Stimulated activated CD4-positive, alpha-beta T cell treated with anti-CD3 and anti-CD28 coated beads, Interleukin-1b, Interleukin-23, amount 100 ng/mL, for 48 hours (primary cell): Measurements from ENCODE around the gene IRS2.

Source experiments
- DNase-seq: peaks from one replicate; pipeline ENCODE4 v3.0.0-alpha.2; 2020

IRS2 gene

DNA sequence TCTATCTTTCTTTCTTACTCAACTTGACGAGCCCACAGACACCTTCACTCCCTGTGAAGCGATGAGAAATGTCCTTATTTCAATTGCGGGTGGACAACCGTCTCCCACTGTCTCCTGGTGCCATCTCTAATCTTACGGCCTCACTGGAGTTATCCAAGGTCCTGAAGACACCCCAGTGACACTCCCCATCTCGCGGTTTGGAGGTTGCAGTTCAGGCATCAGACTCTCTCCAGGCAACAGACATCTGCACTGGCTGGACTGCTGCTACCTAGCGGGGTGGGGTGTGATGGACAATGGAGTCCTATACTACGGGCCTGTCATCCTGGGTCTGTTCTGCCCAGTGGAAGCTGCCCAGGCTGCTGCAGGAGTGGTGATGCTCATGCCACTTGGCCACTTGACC, 18.3 kb upstream of the IRS2 start:
- DNase-seq: no peak

- no peak for DNase-seq
Measured at GRCh38 chr13:109803825-109804224, 17.4 kb upstream of the IRS2 start.

DNA sequence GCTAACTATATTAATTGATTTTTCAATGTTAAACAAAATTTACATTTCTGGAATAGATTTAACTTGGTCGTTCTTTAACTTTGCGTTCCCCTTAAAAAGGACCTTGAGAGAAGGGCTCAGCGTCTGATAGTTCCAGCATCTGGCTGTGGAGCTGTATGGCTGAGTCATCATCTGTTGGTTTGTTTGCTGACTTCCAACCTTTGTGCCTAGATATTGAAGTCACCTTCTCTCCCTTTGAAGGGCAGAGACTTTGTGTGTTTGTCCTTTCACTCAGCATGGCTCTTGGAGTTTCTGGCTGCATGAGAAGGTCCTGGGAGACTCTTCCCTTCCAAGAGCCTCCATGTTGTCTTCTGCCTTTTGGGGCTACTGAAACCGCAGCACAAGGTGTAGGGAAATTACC, 16.6 kb upstream of the IRS2 start:
- DNase-seq: no peak

DNA sequence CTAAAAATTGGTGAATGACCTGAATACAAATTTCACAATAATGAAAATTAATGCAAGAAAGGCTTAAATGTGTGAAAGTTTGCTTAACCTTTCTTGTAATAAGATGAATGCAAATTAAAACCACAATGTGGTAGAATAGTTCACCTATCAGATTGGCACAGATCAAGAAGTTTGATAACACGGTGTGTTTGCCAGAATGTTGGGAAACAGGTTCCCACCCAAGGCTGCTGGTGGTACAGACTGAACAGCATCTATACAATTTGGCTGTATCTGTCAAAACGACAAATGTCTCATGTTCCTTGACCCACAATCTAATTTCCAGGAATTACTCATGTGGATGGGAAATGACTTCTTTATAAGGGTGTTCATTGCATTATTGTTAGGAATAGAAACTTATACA, 8.6 kb upstream of the IRS2 start:
- DNase-seq: no peak

GRCh38 chr13:109794095-109794494, 7.7 kb upstream of the IRS2 start:
- no peak for DNase-seq

DNA sequence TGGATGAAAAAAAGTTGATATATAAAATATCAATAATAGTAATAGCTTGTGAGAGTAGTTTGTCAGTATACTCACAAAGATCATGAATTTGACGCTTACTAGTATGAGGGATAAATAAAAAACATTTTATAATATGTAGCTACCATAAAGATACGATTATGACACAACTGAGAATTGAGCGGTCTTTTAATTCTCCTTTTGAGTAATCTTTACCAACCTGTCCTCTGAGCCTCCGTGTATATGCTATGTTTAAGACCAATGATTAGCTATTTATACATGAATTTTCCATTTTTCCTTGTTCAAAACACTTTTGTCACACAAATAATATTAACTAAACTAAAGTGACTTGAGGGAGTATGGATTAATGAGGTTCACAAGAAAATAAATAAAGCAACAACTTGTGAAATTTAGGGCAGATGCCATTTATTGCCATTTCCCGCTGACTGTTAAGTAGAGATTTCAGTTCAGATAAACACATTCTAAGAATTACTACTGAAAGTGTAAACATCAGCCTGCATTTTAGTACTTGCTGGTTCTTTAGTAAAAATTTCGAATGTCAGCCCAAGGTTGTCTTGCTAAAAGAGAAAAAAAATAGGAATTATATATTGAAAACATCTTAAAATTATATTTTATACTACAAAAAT, 6.2 kb upstream of the IRS2 start:
- DNase-seq: no peak

GRCh38 chr13:109790942-109791605, 4.7 kb upstream of the IRS2 start:
- no peak for DNase-seq

DNA sequence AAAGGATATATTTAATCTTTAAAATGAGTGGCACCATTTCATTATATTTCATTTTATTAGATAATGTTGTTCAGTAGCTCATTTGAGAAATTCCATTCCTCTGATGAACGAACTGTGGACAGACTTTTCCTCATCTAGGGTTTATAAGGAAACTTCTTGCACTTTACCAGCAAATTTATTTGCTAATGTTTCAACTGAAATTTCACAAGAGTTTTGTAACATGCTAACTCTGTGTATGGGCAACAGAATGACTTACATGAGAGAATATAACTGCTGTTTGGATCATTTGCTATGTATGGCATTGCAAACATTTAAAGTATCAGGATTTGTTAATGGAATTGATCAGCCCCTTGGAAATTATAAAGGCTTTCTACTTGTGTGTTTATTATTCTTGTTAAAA, 3.7 kb upstream of the IRS2 start:
- DNase-seq: no peak

DNA sequence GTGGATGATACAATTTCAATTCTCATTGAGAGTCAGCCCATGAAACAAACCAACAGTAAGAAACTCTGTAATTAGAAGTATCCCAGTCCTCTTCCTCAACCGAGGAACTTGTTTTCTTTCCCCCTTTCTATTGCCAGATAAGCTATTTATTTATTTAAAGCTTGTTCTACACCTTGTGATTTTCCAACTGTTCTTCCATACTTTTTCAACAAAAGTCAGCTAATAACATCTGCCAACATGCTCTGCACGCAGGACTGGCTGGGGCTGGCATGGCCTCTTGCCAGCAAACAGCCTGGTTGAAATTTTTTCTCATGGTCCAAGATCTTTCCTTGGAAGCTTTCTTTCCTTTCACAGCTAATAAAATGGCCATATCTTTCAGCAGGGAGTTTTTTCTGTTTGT, 2.9 kb upstream of the IRS2 start:
- DNase-seq: no peak

DNA sequence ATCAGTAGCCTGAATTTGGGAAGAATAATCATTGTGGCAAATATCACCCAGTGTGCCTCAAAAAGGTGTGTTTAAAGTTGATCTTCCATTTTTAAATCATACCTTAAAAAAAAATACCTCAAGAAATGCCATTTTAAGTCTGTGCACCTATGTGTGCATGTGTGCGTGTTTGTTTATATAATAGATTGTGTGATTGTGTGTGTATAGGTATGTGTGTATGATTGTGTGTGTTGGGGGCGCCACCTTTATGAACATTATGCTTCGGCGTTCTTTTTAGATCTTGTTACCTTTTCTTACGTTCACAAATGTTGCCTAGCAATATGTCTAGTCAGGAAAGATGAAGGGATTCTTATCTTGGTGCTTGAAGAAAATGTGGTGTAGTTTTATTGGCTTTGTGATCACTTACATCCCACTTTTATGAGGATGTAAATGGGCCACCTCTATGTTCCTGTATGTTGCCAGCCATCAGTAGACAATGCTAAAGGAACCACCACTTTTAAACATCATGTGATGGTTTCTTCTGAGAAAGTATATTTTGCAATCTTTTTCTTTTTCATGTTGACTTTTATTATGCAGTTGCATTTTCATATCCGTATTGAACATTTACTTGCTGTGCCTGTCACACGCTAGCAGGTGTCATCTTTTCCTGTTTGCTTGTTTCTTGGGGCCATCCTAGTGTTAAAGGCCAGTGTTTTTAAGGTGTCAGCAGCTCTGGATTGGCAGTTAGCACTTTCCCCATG, 2.2 kb upstream of the IRS2 start:
- no peak for DNase-seq

- no peak for DNase-seq
Measured at GRCh38 chr13:109787135-109787954, 962 bp upstream of the IRS2 start.

GRCh38 chr13:109785892-109786450, 412 bp downstream of the IRS2 start:
- no peak for DNase-seq

DNA sequence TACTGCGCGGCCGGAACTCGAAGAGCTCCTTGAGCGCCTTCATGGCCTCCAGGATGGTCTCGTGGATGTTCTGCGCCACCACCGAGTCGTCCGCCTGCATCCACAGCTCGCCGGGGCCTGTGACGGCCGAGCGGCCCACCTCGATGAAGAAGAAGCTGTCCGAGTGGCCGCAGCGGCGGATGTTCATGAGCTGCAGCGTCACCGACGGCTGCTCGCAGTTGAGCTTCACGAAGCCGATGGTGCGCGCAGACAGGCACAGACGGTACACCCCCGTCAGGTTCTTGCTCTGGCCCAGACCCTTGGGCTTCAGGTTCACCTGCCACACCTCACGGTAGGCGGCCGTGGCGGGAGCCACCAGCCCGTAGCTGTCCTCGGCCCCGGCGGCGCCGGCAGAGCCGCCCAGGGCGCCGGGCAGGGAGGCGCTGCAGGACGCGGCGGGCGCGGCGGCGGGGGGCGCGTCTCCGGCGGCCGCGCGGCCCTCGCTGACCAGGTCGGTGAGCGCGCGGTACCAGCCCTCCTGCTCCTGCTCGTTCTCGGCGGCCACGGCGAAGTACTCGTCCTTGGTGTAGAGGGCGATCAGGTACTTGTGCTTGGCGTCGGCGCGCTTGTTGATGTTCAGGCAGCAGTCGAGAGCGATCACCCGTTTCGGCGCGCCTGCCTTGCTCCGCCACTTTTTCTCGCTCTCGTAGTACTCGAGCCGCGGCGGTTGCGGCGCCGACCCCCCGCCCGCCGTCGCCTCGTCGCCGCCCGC, 1.1 kb downstream of the IRS2 start:
- peak; percentile 53 for DNase-seq

DNA sequence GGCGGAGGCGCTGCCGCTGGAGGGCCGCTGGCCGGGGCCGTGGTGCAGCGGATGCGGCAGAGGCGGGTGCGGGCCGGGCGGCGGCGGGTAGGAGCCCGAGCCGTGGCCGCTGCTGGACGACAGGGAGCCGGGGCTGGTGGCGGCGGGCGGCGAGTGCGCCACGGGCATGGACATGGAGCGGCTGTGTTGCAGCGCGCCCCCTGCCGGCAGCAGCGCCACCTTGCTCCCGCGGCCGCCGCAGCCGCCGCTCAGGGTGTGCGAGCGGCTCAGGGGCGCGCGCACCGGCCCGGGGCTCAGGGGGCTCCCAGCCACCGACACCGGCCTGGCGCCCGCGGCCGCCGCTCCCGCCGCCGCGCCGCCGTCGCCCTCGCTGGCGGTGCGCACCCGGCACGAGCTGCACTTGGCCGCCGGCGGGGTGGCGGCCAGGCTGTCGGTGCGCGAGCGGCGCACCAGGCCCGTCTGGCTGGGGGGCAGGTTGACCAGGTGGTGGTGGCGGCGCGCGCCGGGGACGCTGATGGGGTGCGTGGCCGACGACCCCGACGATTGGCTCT, 1.7 kb downstream of the IRS2 start:
- peak; percentile 60 for DNase-seq

- no peak for DNase-seq
Measured at GRCh38 chr13:109783815-109784589, 2.4 kb downstream of the IRS2 start.

GRCh38 chr13:109783447-109783814, 3.0 kb downstream of the IRS2 start:
- DNase-seq: no peak

DNA sequence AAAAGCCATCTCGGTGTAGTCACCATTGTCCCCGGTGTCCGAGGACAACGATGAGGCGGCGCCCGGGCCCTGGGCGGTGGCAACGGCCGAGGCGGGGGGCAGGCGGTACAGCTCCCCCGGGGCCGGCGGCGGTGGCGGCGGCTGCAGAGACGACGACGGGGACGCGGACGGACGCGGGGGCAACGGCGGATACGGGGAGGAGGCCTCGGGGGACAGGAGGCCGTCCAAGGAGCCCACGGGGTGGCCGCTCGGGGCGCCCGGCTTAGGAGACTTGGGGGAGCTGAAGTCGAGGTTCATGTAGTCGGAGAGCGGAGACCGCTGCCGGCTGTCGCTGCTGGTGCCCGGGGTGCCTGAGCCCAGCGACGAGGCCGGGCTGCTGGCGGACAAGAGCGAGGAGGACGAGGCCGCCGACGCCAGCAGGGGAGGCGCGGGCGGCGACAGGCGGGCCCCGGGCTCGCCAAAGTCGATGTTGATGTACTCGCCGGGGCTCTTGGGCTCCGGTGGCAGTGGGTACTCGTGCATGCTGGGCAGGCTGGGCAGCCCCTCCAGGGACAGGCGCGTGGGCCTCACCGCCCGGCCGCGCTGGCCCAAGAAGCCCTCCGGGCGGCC, 3.5 kb downstream of the IRS2 start:
- no peak for DNase-seq

GRCh38 chr13:109782066-109782822, 4.1 kb downstream of the IRS2 start:
- no peak for DNase-seq

DNA sequence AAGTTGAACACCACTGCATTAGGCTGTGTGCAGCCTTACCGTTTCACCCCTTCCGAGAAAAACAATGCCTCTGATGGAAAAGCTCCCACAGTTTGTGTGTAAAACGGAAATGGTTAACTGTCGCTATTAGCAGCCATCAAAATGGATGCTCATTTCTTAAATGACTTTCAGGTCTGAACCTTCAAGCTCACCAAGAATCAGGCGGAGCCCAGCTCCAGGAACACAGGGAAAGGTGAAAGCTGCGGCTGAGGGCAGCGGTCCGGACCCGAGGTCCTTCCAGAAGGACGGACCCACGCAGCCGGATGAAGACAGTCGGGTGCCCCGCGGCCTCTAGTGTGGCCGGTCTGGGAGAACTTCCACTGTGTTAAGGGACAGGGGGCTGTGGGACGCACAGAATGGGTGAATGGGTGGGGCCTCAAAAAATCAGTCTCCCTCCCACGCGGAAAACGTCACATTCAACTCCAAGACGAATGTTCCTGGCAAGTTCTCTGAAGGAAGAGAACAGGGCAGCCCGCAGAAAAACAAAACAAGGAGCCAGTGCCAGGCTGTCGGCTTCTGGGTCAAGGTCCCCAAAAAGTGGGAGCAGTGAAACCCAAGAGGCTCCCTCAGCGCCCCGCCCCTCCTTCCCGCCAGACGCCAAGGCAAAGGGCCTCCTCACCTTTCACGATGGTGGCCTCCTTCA, 4.9 kb downstream of the IRS2 start:
- no peak for DNase-seq
